Endothelial cell of umbilical vein (primary cell): Measurements from ENCODE around the gene CD300LD. TPM values are rescaled to one million over a fixed set of nuclear protein-coding genes. Genes with fewer than 3 reads are reported as not detected.

Experiments used
- BruUV-seq: library from RNA; stranded (reverse); fragments of 400-500 nt; replicated peaks from 2 replicates; lab custom pipeline; 2021; lab: Mats Ljungman, UMichigan
- CTCF ChIA-PET: fragments of 300-600, 350-600 bp; sonication (Branson Sonifier 250); formaldehyde crosslinking; loops from one replicate; lab custom pipeline; 2021; ENCODE audit warnings: antibody characterized with exemption, inconsistent platforms; lab: Charles Lee
- POLR2A ChIA-PET: fragments of 300-600, 350-600 bp; sonication (Branson Sonifier 250); formaldehyde crosslinking; loops from one replicate; lab custom pipeline; 2021; ENCODE audit warnings: antibody characterized with exemption, inconsistent platforms; lab: Charles Lee
- DNase-seq: peaks from one replicate; pipeline ENCODE4 v3.0.0-alpha.2; 2011; ENCODE audit warnings: low read depth, low spot score
- FAIRE-seq: peaks from 2 replicates; lab custom pipeline; 2011; peaks lifted over from hg19 to GRCh38; lab: Jason Lieb, UNC
- H2AFZ ChIP-seq: 2 replicates; pipeline ENCODE4 v1.6.0; 2012; ENCODE audit warnings: low read depth, low read length, control low read depth, inconsistent platforms
- H3K27ac ChIP-seq: 2 replicates; pipeline ENCODE4 v1.5.1; 2011; ENCODE audit warnings: low read depth, mild to moderate bottlenecking, control low read depth, low read length, moderate library complexity; ENCODE audit not compliant: insufficient read depth
- H3K27me3 ChIP-seq, 2 experiments: 2 replicates each; pipeline versions ENCODE4 v1.6.0 to v1.6.1; 2011; ENCODE audit warnings: low read length in 2 of 2, mixed read lengths in 1 of 2; ENCODE audit not compliant: control insufficient read depth in 2 of 2, insufficient read depth in 2 of 2
- H3K36me3 ChIP-seq, 2 experiments: 2 replicates in 1 of 2; 3 replicates in 1 of 2; pipeline ENCODE4 v1.5.1; 2011; ENCODE audit warnings: low read length in 2 of 2, mild to moderate bottlenecking in 1 of 2, moderate library complexity in 1 of 2; ENCODE audit not compliant: control insufficient read depth in 2 of 2, insufficient read depth in 2 of 2; ENCODE audit errors: extremely low read depth in 1 of 2
- H3K4me1 ChIP-seq: 3 replicates; pipeline ENCODE4 v1.5.1; 2011; ENCODE audit warnings: mild to moderate bottlenecking, low read length; ENCODE audit not compliant: control insufficient read depth, insufficient read depth; ENCODE audit errors: extremely low read depth
- H3K4me2 ChIP-seq: 2 replicates; pipeline ENCODE4 v1.6.1; 2011; ENCODE audit warnings: low read length, control low read depth, mixed read lengths; ENCODE audit not compliant: insufficient read depth
- H3K4me3 ChIP-seq, 3 experiments: fragments of 200-600 bp in 1 of 3; sonication (generic), shearing (Covaris generic) in 1 of 3; replicated peaks in 1 of 3; 2 replicates each; pipeline ENCODE4 v1.5.1; 2011 to 2016; ENCODE audit warnings: control low read depth in 3 of 3, low read length in 3 of 3, mild to moderate bottlenecking in 2 of 3, inconsistent platforms in 1 of 3, low read depth in 1 of 3, moderate library complexity in 1 of 3; ENCODE audit not compliant: insufficient read depth in 1 of 3
- H3K79me2 ChIP-seq: 2 replicates; pipeline ENCODE4 v1.6.0; 2012; ENCODE audit warnings: low read length, inconsistent platforms; ENCODE audit not compliant: control insufficient read depth, insufficient read depth
- H3K9ac ChIP-seq: replicated peaks from 2 replicates; pipeline ENCODE3; 2011; ENCODE audit warnings: low read length, control low read depth; ENCODE audit not compliant: insufficient read depth; ENCODE audit errors: extremely low read depth
- H3K9me1 ChIP-seq: replicated peaks from 3 replicates; pipeline ENCODE4 v1.6.0; 2011; ENCODE audit warnings: mild to moderate bottlenecking, low read length; ENCODE audit not compliant: control insufficient read depth, insufficient read depth; ENCODE audit errors: extremely low read depth
- H3K9me3 ChIP-seq: replicated peaks from 2 replicates; pipeline ENCODE4 v1.5.1; 2012; ENCODE audit warnings: low read length, inconsistent platforms; ENCODE audit not compliant: control insufficient read depth, insufficient read depth
- H4K20me1 ChIP-seq: replicated peaks from 2 replicates; pipeline ENCODE3; 2011; ENCODE audit warnings: mild to moderate bottlenecking, low read length; ENCODE audit not compliant: control insufficient read depth, insufficient read depth; ENCODE audit errors: extremely low read depth
- EZH2 ChIP-seq: IDR thresholded peaks from 2 replicates; pipeline ENCODE4 v1.6.1; 2012; ENCODE audit warnings: borderline replicate concordance, low read depth, mild to moderate bottlenecking, moderate library complexity, low read length, inconsistent platforms; ENCODE audit not compliant: severe bottlenecking
- FOS ChIP-seq: IDR thresholded peaks from 2 replicates; pipeline ENCODE4 v1.6.1; 2011; ENCODE audit warnings: mild to moderate bottlenecking, low read length, moderate library complexity, borderline replicate concordance; ENCODE audit not compliant: insufficient read depth
- GATA2 ChIP-seq: IDR thresholded peaks from 2 replicates; pipeline ENCODE4 v1.7.0; 2011; ENCODE audit warnings: low read depth, mild to moderate bottlenecking, moderate library complexity, mixed read lengths, low read length; ENCODE audit not compliant: insufficient read length, insufficient read depth
- JUN ChIP-seq: IDR thresholded peaks from 2 replicates; pipeline ENCODE4 v1.6.1; 2011; ENCODE audit warnings: borderline replicate concordance, low read depth; ENCODE audit not compliant: insufficient read length, insufficient read depth
- MYC ChIP-seq: IDR thresholded peaks from one replicate; pipeline ENCODE4 v1.6.1; 2011; ENCODE audit warnings: mild to moderate bottlenecking, low read depth, low read length
- POLR2A ChIP-seq: IDR thresholded peaks from 2 replicates; pipeline ENCODE4 v1.6.1; 2012; ENCODE audit warnings: low read depth, mild to moderate bottlenecking, control low read depth, low read length
- POLR2AphosphoS5 ChIP-seq: IDR thresholded peaks from 2 replicates; pipeline ENCODE4 v1.6.1; 2012; ENCODE audit warnings: low read depth, mild to moderate bottlenecking, control low read depth, low read length, moderate library complexity; ENCODE audit not compliant: insufficient read depth
- dilution Hi-C: fragments of 300-500 bp; cut with MboI; formaldehyde crosslinking; loops from one replicate; pipeline ENCODE4 v1.15.0; 2019; ENCODE audit warnings: low sequenced_read_pairs; ENCODE audit not compliant: extremely low pct_ligation_motif_present
- intact Hi-C: fragments of 100-400 bp; cut with micrococcal nuclease; formaldehyde crosslinking; loops from one replicate; pipeline ENCODE4 v1.10.0; 2022
- polyA plus RNA-seq, 4 experiments: library from polyadenylated mRNA; depleted of rRNA in 3 of 4; stranded (reverse) in 3 of 4; unstranded in 1 of 4; fragments of >200 nt; gene quantifications; 2 replicates each; pipeline versions ENCODE4 v1.2.1 to v1.2.3, GENCODE V29; 2011 to 2012; ENCODE audit warnings: missing spikeins in 1 of 4
- total RNA-seq: library from RNA; stranded (reverse); gene quantifications from 2 replicates; pipeline ENCODE4 v1.2.3, GENCODE V29; 2021
- TF ChIP-seq, protein P1 (sequence below): IDR thresholded peaks from 2 replicates; pipeline ENCODE4 v1.6.1; 2011; ENCODE audit not compliant: insufficient read depth, insufficient read length
- TF ChIP-seq, protein P2 (sequence below), 2 donors: IDR thresholded peaks; 1 replicate in 1 of 2; 2 replicates in 1 of 2; pipeline ENCODE4 v1.5.1; 2011; ENCODE audit warnings: low read length in 2 of 2, mild to moderate bottlenecking in 2 of 2, moderate library complexity in 2 of 2, control low read depth in 1 of 2, inconsistent platforms in 1 of 2, low read depth in 1 of 2; ENCODE audit not compliant: insufficient read depth in 1 of 2; ENCODE audit errors: extremely low read depth in 1 of 2

The CD300LD gene
- total and polyA plus RNA-seq, 2 donors (not counting 3 experiments of a cell fraction or from before 2014, with no cell fraction given): not detected

DNA sequence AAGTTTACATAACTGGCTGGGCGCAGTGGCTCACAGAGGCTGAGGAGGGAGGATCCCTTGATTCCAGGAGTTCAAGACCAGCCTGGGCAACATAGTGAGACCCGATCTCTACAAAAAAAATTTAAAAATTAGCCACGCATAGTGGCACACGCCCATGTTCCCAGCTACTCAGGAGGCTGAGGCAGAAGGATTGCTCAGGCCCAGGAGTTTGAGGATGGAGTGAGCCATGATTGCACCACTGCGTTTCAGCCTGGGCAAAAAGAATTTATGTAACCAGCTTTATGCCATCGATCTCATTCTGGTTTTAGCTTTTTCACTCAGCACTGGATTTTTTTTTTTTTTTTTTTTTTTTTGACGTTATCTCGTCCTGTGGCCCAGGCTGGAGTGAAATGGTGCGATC is 40.5 kb upstream of the CD300LD start:
- Histone ChIP-seq H4K20me1 (no peaks in the 10 kb centered on the region), H3K4me2 (no peak overlapping the region), H3K36me3 (no peaks in the 10 kb centered on the region), H3K27me3 (no peaks in the 10 kb centered on the region), H3K79me2 (no peaks in the 10 kb centered on the region), H3K9me1 (no peaks in the 10 kb centered on the region), H3K4me3 (no peak overlapping the region), H3K4me1 (no peaks in the 10 kb centered on the region), H2AFZ (no peak overlapping the region), H3K9ac (no peak overlapping the region), H3K27ac (no peak overlapping the region), H3K9me3 (no peaks in the 10 kb centered on the region)
- ChIA-PET CTCF (no interaction called here), POLR2A (no interaction called here)
- intact Hi-C loops (no loop called here), dilution Hi-C loops (no loop called here)
- BruUV-seq: no TSS peak
- FAIRE-seq: no peak
- TF ChIP-seq JUN: no peak
- TF ChIP-seq GATA2: no peak
- TF ChIP-seq MYC: no peak
- no peak for TF ChIP-seq EZH2
- no peak for TF ChIP-seq POLR2A
- no peak for TF ChIP-seq POLR2AphosphoS5
- TF ChIP-seq, protein P1, sequence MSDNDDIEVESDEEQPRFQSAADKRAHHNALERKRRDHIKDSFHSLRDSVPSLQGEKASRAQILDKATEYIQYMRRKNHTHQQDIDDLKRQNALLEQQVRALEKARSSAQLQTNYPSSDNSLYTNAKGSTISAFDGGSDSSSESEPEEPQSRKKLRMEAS: no peak
- no peak for TF ChIP-seq FOS
- TF ChIP-seq, protein P2, sequence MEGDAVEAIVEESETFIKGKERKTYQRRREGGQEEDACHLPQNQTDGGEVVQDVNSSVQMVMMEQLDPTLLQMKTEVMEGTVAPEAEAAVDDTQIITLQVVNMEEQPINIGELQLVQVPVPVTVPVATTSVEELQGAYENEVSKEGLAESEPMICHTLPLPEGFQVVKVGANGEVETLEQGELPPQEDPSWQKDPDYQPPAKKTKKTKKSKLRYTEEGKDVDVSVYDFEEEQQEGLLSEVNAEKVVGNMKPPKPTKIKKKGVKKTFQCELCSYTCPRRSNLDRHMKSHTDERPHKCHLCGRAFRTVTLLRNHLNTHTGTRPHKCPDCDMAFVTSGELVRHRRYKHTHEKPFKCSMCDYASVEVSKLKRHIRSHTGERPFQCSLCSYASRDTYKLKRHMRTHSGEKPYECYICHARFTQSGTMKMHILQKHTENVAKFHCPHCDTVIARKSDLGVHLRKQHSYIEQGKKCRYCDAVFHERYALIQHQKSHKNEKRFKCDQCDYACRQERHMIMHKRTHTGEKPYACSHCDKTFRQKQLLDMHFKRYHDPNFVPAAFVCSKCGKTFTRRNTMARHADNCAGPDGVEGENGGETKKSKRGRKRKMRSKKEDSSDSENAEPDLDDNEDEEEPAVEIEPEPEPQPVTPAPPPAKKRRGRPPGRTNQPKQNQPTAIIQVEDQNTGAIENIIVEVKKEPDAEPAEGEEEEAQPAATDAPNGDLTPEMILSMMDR (IDR thresholded peaks at IDR 0.05; ENCODE audit: extremely low read depth in 1 of 2, insufficient read depth in 1 of 2, low read depth in 1 of 2, low read length in 2 of 2): no peak
- DNase-seq: no peak
